DMS53 treated with DMSO at 0.1 percent for 48 hours (cell line): Measurements from ENCODE around the gene RLN3.
A peak's percentile ranks its signal among the peaks of the same experiment; 100 is the strongest.

Experiments used
- DNase-seq: peaks from one replicate; lab custom pipeline; 2025; ENCODE audit not compliant: unreplicated experiment; lab: John Stamatoyannopoulos, UW

Gene RLN3

GRCh38 chr19:13993590-13994300 is 34.2 kb upstream of the RLN3 start:
- DNase-seq, result no peak

DNA sequence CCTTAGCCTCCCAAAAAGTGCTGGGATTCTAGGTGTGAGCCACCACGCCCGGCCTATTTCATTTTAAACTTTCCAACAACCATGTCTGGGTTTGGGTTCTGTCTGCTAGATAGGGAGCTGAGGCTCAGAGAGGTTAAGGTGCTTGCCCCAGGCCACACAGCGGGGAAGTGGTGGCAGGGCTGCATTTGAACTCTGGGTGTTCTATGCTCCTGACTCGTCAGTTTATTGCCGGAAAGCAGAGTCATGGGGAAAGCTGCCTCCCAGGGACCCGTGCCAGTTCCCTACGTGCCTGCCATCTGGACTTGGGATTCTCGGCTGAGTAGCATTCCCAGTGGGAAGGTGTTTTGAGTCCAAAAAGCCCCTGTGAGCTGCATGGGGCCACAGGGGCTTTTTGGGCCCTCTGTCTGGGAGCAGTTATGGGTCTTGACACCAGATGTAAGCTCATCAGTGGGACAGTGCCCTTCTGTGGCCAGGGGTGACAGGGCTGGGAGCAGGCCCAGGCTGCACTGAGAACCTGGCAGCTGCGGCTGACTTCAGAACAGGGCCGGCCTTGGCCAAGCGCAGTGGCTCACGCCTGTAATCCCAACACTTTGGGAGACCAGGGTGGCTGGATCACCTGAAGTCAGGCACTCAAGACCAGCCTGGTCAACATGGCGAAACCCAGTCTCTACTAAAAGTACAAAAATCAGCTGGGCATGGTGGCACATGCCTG is 32.8 kb upstream of the RLN3 start:
- DNase-seq, result no peak

DNA sequence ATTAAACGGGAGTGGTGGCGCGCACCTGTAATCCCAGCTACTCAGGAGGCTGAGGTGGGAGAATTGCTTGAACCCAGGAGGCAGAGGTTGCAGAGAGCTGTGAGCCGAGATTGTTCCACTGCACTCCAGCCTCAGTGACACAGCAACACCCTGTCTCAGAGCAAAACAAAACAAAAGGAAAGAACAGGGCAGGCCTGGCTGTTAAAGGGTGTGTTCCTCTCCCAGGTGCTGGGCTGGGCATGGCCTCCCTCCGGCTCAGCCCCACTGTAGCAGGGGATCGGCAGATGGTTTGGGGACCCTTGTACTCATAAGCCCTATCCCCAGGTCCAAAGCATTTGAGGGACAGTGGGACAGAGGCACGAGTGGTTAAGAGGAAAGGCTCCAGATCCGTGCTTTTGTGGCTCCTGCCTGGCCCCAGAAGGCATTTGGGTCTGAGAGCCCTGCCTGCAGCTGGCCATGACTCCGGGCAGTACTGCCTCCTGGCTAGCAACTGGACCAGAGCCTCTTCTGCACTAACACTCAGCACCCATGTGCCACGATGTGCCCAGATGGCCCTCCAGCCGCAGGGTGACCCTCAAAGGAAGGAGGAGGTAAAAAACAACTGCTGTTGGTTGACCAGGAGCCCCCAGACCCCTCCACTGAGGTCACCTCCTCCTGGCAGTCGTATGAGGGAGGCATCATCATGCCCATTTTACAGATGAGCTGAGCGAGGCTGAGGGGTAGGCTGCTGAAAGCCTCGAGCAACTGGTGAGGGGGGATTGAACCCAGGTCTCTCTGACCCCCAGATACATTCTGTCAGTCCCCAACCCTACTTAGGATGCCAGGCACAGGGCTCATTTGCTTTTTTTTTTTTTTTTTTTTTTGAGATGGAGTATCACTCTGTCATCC is 31.8 kb upstream of the RLN3 start:
- DNase-seq, result no peak

- DNase-seq, result no peak
Measured at GRCh38 chr19:13996928-13997630, 30.9 kb upstream of the RLN3 start.

- DNase-seq, result no peak
Measured at GRCh38 chr19:13997631-13997962, 30.4 kb upstream of the RLN3 start.

- DNase-seq, result no peak
Measured at GRCh38 chr19:13998426-13998825, 29.5 kb upstream of the RLN3 start.

DNA sequence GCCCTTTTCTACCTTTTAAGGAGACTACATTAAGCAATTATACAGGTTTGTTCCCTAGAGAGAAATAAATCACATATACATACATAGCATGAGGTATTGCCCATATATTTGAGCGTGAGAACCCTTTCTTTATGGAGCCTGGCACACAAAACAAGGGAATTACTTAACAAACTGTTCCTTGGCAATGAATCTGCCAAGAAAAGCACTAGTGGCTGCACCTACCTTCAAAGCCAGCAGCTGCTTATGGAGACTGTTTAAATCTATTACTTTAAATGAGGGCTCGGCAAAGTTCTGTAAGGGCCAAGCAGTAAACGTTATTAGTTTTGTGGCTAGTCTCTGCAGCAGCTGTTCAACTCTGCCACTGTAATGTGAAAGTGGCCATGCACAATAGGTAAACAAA is 28.9 kb upstream of the RLN3 start:
- DNase-seq, result no peak

DNA sequence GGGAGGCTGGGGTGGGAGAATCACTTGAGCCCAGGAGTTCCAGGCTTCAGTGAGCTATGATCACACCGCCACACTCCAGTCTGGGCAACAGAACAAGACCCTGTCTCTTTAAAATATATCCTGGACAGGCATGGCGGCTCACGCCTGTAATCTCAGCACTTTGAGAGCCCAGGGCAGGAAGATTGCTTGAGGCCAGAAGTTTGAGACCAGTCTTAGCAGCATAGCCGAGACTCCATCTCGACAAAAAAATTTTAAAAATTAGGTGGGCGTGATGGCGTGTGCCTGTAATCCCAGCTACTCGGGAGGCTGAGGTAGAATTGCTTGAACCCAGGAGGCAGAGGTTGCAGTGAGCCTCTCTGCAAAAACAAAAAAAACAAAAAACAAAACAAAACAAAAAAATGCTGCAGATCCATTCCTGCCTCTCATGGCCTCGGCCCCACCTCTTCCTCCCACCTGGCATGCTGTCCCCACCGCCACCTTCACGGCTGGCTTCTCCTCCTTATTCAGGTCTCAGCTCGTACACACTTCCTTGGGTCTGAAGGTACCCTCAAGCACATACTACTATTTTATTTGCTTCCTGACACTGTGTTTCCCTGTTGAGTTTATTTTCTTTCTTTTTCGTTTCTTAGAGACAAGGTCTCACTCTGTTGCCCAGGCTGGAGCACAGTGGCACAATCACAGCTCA is 27.1 kb upstream of the RLN3 start:
- DNase-seq, result no peak

GRCh38 chr19:14002571-14003250 is 25.2 kb upstream of the RLN3 start:
- no peak for DNase-seq

GRCh38 chr19:14003251-14004055 is 24.5 kb upstream of the RLN3 start:
- no peak for DNase-seq

GRCh38 chr19:14004619-14005348 is 23.2 kb upstream of the RLN3 start:
- no peak for DNase-seq

DNA sequence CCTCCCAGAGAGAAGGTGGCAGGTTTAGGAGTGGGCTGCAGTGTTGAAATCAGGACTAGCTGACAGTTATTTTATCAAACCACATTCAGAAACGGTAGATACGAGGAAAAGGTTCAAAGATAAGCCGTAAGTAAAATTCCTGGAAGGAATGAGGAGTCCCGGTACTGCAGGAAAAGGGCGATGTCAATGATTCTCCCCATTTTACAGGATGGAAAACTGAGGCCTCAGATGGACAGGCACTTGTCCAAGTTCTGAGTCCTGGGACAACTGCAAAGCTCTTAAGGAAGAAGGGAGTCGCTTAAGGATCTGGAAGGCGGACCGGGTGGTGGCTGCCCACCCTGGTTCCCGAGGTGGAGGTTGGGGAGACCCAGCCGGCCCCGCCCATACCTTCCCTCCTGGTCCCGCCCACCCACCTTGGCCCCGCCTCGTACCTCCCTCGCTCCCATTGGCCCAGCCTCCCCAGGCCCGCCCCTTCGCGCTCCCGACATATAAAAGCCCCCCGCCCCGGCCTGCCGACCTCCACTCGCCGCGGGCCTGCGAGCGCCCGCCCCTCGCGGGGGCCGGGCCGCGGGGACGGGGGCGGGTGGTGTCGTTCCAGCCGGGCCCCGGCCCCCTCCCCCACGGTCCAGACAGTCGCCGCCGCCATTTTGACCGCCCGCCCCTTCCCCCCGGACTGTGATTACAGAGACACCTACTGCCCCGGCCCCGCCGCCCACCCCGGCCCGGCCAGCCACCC is 22.4 kb upstream of the RLN3 start:
- DNase-seq, result peak; percentile 13

DNA sequence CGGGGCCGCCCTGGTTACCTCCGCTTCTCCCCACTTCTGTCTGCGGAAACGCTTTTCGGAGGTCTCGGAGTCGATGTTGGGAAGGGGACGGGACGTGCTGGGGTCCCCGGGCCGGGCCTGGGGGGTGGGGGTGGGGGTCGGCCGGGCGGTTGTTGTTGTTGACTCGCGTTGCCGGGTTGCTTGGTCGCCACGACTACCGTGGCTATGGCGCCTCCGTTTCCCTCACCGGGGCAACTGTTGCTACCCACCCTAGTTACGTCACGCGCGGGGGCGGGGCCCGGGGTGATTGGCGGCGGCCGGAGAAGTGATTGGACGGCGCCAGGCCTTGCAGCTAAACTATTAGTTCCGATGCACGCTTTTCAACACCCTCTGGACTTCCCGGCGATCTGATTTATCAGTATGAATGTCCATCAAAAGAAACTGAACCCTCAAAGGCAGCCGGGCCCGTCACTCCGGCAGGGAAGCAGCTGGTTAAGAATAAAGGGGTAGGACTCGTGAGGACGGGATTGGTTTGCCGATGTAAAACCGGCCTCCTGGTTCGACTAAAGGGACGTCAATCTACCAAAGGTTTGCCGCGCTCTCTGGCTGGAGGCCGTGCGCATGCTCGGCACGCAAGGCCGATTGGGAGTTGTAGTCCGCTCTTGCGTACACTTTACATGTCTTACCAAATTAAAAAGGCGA is 21.7 kb upstream of the RLN3 start, which contains the start of gene RFX1:
Gene RFX1 (minus strand): TSS at position 236 of the 681 bp plus-strand sequence. CDS start 12,477 bp downstream, outside the sequence.
- DNase-seq, result peak; percentile 96

- DNase-seq, result peak; percentile 41
Measured at GRCh38 chr19:14006766-14007562, 21.0 kb upstream of the RLN3 start.

DNA sequence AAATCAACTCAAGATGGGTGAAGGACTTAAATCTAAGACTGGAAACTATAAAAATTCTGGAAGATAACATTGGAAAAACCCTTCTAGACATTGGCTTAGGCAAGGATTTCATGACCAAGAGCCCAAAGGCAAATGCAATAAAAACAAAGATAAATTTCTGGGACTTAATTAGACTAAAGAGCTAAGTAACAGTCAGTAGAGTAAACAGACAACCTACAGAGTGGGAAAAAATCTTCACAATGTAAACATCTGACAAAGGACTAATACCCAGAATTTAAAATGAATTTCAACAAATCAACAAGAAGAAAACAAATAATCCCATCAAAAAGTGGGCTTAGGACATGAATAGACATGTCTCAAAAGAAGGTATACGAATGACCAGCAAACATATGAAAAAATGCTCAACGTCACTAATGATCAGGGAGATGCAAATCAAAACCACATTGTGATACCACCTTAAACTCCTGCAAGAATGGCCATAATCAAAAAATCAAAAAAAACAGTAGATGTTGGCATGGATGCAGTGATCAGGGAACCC is 15.5 kb upstream of the RLN3 start:
- no peak for DNase-seq

GRCh38 chr19:14015524-14016035 is 12.4 kb upstream of the RLN3 start:
- no peak for DNase-seq
